ENCODE measurements around the gene DBF4B. TPM values are rescaled to one million over a fixed set of nuclear protein-coding genes. Genes with fewer than 3 reads are reported as not detected.
"Not testable (repeated sequence)": the region's sequence is repeated elsewhere in the genome, so short reads cannot be mapped to it uniquely, and the experiment has no call there.

Gene DBF4B
- total RNA-seq, 1 donor from 2014 or later, result 27.7 TPM

GRCh38 chr17:44736551-44737240, 28.2 kb downstream of the DBF4B start:
- Mint-ChIP-seq H3K27me3 (no peaks in the 10 kb centered on the region), H3K36me3 (peaks cover 4% of the 10 kb centered on the region), H3K27ac (no peak overlapping the region), H3K4me1 (ENCODE audit: unreplicated experiment) (no peaks in the 10 kb centered on the region), H3K4me3 (no peak overlapping the region), H3K9me3 (no peaks in the 10 kb centered on the region)
- no peak for DNase-seq (ENCODE audit: extremely low spot score, unreplicated experiment)
- no peak for TF ChIP-seq CTCF (conservative IDR thresholded peaks at IDR 0.05)

DNA sequence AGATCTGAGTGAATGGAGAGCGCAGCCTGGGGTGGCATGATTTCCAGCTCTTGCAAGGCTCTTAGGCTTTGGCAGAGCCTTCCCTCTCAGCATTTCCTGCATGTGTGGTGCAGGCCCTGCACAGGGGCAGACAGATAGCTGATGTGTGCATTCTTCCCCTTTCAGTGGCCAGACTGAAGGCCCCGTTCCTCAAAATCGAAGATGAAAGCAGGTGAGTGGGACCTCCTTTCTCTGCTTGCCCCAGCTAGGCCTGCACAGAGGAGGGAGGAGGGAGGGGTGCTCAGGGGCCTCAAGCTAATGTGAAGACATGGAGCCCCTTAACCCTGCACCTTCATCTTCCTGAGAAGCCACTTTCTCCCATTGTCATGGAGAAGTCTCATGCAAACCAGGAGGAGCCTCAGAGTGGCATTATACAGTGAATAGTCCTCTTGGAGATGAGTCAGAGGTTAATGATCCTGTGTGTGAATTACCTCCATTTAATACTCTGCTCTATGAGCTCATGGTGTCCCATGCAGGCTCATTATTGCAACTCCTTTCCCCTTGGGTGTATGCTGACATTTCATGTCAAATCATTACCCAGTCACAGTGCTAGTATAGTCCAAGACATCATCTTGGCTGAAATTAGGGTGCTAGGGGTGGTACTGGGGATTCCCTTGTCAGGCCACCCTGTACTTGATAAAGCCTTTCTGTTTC, 29.9 kb downstream of the DBF4B start:
- no peak for TF ChIP-seq CTCF (conservative IDR thresholded peaks at IDR 0.05)
- peaks cover 9% of the 10 kb centered on the region for H3K36me3 Mint-ChIP-seq
- H3K27ac Mint-ChIP-seq, result no peak overlapping the region
- no peaks in the 10 kb centered on the region for H3K4me1 Mint-ChIP-seq (ENCODE audit: unreplicated experiment)
- H3K4me3 Mint-ChIP-seq, result no peak overlapping the region
- no peaks in the 10 kb centered on the region for H3K9me3 Mint-ChIP-seq
- DNase-seq (ENCODE audit: extremely low spot score, unreplicated experiment), result no peak
- H3K27me3 Mint-ChIP-seq, result no peaks in the 10 kb centered on the region

DNA sequence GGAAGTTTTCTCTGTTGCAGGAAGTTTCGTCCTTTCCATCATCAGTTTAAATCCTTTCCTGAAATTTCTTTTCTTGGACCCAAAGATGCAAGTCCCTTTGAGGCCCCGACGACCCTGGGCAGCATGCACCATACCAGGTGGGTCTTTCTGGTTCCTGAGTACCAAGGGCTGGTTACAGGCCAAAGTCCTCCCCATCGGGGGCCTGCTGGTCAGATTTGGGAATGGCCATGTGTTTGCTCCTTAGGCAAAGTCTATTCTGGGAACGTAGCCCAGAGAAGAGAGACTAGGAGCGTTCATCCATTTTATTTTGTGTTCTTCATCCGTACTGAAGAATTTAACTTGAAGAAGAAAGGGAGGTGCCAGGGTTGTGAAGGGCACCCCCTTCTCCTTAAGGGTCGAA, 32.9 kb downstream of the DBF4B start:
- Mint-ChIP-seq H3K27ac (no peak overlapping the region), H3K36me3 (peaks cover 5% of the 10 kb centered on the region), H3K4me1 (ENCODE audit: unreplicated experiment) (no peaks in the 10 kb centered on the region), H3K4me3 (no peak overlapping the region), H3K9me3 (no peaks in the 10 kb centered on the region), H3K27me3 (no peaks in the 10 kb centered on the region)
- DNase-seq (ENCODE audit: extremely low spot score, unreplicated experiment), result no peak
- no peak for TF ChIP-seq CTCF (conservative IDR thresholded peaks at IDR 0.05)

GRCh38 chr17:44745301-44745700, 36.8 kb downstream of the DBF4B start:
- DNase-seq (ENCODE audit: extremely low spot score, unreplicated experiment), result no peak
- peaks cover 5% of the 10 kb centered on the region for H3K36me3 Mint-ChIP-seq
- H3K27me3 Mint-ChIP-seq, result no peaks in the 10 kb centered on the region
- no peak for TF ChIP-seq CTCF (conservative IDR thresholded peaks at IDR 0.05)
- no peaks in the 10 kb centered on the region for H3K9me3 Mint-ChIP-seq
- H3K27ac Mint-ChIP-seq, result no peak overlapping the region
- H3K4me3 Mint-ChIP-seq, result no peak overlapping the region
- H3K4me1 Mint-ChIP-seq (ENCODE audit: unreplicated experiment), result peaks cover 5% of the 10 kb centered on the region

- not testable (repeated sequence) for H3K4me1 Mint-ChIP-seq (ENCODE audit: unreplicated experiment); H3K27me3 Mint-ChIP-seq; H3K36me3 Mint-ChIP-seq; H3K9me3 Mint-ChIP-seq; DNase-seq (ENCODE audit: extremely low spot score, unreplicated experiment); H3K4me3 Mint-ChIP-seq; H3K27ac Mint-ChIP-seq
Measured at GRCh38 chr17:44745738-44746137, 37.3 kb downstream of the DBF4B start.

DNA sequence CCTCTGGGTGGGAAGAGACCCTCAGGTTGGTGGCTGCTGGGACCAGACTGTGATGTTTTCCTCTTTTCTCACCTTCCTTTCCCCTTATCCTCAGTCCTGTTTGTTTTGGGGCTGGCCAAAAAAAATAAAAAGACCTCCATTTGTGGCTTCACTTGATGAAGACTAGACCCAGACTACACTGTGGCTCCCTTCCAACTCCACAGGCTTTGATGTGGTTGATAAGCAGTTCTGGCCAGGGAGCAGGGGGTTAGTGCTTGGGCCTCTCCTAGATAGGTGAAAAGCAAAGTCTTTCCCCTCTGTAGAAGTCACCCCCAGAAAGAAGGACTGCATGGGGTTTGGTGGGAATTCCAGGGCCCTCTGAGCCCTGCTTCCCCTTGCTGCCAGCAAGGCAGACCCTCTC, 39.1 kb downstream of the DBF4B start:
- no peak for DNase-seq (ENCODE audit: extremely low spot score, unreplicated experiment)
- peaks cover 12% of the 10 kb centered on the region for H3K36me3 Mint-ChIP-seq
- no peak overlapping the region for H3K27ac Mint-ChIP-seq
- H3K4me1 Mint-ChIP-seq (ENCODE audit: unreplicated experiment), result peaks cover 5% of the 10 kb centered on the region
- no peaks in the 10 kb centered on the region for H3K27me3 Mint-ChIP-seq
- no peak overlapping the region for H3K4me3 Mint-ChIP-seq
- no peak for TF ChIP-seq CTCF (conservative IDR thresholded peaks at IDR 0.05)
- H3K9me3 Mint-ChIP-seq, result no peaks in the 10 kb centered on the region

All from type B pancreatic cell (in vitro differentiated cells).